CD4-positive, alpha-beta T cell (primary cell): ENCODE measurements around the gene SETBP1. TPM values are rescaled to one million over a fixed set of nuclear protein-coding genes. Genes with fewer than 3 reads are reported as not detected.

Source experiments
- ATAC-seq: fragments of 200-7000 bp; cut with Tn5 transposase; one replicate; pipeline ENCODE4 v1.10.0; 2022; ENCODE audit warnings: mild to moderate bottlenecking; ENCODE audit not compliant: poor library complexity
- CTCF ChIA-PET: fragments of 350-600 bp; sonication (Branson Sonifier 250); formaldehyde crosslinking; loops from one replicate; lab custom pipeline; 2021; ENCODE audit warnings: antibody characterized with exemption, inconsistent platforms; lab: Charles Lee
- POLR2A ChIA-PET: fragments of 350-600 bp; sonication (Branson Sonifier 250); formaldehyde crosslinking; loops from one replicate; lab custom pipeline; 2021; ENCODE audit warnings: antibody characterized with exemption, inconsistent platforms; lab: Charles Lee
- DNase-seq, 14 experiments: peaks; one replicate each; pipeline ENCODE4 v3.0.0-alpha.2; 2013 to 2020; ENCODE audit warnings: mixed read lengths in 2 of 14
- H3K27ac ChIP-seq, 2 donors: one replicate each; pipeline versions ENCODE4 v1.5.1 to v1.7.0; 2013; ENCODE audit warnings: low read length in 2 of 2, low read depth in 1 of 2, mild to moderate bottlenecking in 1 of 2
- H3K27me3 ChIP-seq, 2 experiments: 1 replicate in 1 of 2; 2 replicates in 1 of 2; pipeline versions ENCODE4 v1.6.1 to v1.7.0; 2013; ENCODE audit warnings: low read length in 2 of 2, control low read depth in 1 of 2, mild to moderate bottlenecking in 1 of 2, moderate library complexity in 1 of 2; ENCODE audit not compliant: insufficient read depth in 2 of 2, control insufficient read depth in 1 of 2
- H3K36me3 ChIP-seq: one replicate; pipeline ENCODE4 v1.6.1; 2013; ENCODE audit warnings: low read length, control low read depth; ENCODE audit not compliant: insufficient read depth
- H3K4me1 ChIP-seq: one replicate; pipeline ENCODE4 v1.6.1; 2013; ENCODE audit warnings: low read length, control low read depth; ENCODE audit not compliant: insufficient read depth
- H3K4me3 ChIP-seq: one replicate; pipeline ENCODE4 v1.5.1; 2013; ENCODE audit warnings: mild to moderate bottlenecking, low read length, moderate library complexity
- H3K9me3 ChIP-seq, 2 experiments: 1 replicate in 1 of 2; 2 replicates in 1 of 2; pipeline versions ENCODE4 v1.6.1 to v1.7.0; 2013; ENCODE audit warnings: low read length in 2 of 2, mild to moderate bottlenecking in 2 of 2, control low read depth in 1 of 2, moderate library complexity in 1 of 2; ENCODE audit not compliant: control insufficient read depth in 1 of 2, insufficient read depth in 1 of 2
- H3K27ac Mint-ChIP-seq: one replicate; pipeline ENCODE4 v1.8.0; 2020; ENCODE audit warnings: mixed read lengths
- H3K27me3 Mint-ChIP-seq: one replicate; pipeline ENCODE4 v1.8.0; 2021; ENCODE audit warnings: mixed read lengths
- H3K36me3 Mint-ChIP-seq: one replicate; pipeline ENCODE4 v1.8.0; 2021; ENCODE audit warnings: low read depth, mixed read lengths
- H3K4me1 Mint-ChIP-seq: one replicate; pipeline ENCODE4 v1.8.0; 2021; ENCODE audit warnings: low read depth, mixed read lengths
- H3K4me3 Mint-ChIP-seq: one replicate; pipeline ENCODE4 v1.8.0; 2020; ENCODE audit warnings: mild to moderate bottlenecking, mixed read lengths
- H3K9me3 Mint-ChIP-seq: one replicate; pipeline ENCODE4 v1.8.0; 2020; ENCODE audit warnings: mixed read lengths
- intact Hi-C, 2 experiments: fragments of 100-400 bp; cut with DNase I in 1 of 2; cut with micrococcal nuclease in 1 of 2; formaldehyde crosslinking; loops; one replicate each; pipeline versions ENCODE4 v1.15.1 to v1.9.0; 2023 to 2025; cut with DNase I, micrococcal nuclease
- total RNA-seq, 174 experiments: library from RNA in 2 of 174; stranded (reverse) in 2 of 174; gene quantifications; one replicate each; pipeline ENCODE4 v1.2.3 and lab custom pipeline; 2021 to 2026
- TF ChIP-seq, protein P1 (sequence below): fragments of 200-600 bp; IDR thresholded peaks from one replicate; pipeline ENCODE4 v1.8.0; 2022; ENCODE audit warnings: antibody characterized with exemption, mild to moderate bottlenecking

Gene SETBP1
- total RNA-seq, 2 experiments from 2014 or later: 0.25 to 0.41 TPM

GRCh38 chr18:44949967-44950366 is 269.3 kb downstream of the SETBP1 start:
- Histone ChIP-seq H3K27me3 (no peaks in the 10 kb centered on the region), H3K9me3 (peaks cover 0 to 4% of the 10 kb centered on the region in 2 experiments), H3K27ac (no peak overlapping the region), H3K36me3 (no peaks in the 10 kb centered on the region), H3K4me3 (no peak overlapping the region), H3K4me1 (no peaks in the 10 kb centered on the region)
- TF ChIP-seq, protein P1, sequence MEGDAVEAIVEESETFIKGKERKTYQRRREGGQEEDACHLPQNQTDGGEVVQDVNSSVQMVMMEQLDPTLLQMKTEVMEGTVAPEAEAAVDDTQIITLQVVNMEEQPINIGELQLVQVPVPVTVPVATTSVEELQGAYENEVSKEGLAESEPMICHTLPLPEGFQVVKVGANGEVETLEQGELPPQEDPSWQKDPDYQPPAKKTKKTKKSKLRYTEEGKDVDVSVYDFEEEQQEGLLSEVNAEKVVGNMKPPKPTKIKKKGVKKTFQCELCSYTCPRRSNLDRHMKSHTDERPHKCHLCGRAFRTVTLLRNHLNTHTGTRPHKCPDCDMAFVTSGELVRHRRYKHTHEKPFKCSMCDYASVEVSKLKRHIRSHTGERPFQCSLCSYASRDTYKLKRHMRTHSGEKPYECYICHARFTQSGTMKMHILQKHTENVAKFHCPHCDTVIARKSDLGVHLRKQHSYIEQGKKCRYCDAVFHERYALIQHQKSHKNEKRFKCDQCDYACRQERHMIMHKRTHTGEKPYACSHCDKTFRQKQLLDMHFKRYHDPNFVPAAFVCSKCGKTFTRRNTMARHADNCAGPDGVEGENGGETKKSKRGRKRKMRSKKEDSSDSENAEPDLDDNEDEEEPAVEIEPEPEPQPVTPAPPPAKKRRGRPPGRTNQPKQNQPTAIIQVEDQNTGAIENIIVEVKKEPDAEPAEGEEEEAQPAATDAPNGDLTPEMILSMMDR: no peak
- H3K36me3 Mint-ChIP-seq: no peaks in the 10 kb centered on the region
- H3K4me3 Mint-ChIP-seq: no peak overlapping the region
- no peaks in the 10 kb centered on the region for H3K4me1 Mint-ChIP-seq
- H3K27ac Mint-ChIP-seq: no peak overlapping the region
- intact Hi-C loops: no loop called here
- H3K27me3 Mint-ChIP-seq: no peaks in the 10 kb centered on the region
- DNase-seq: no peak
- POLR2A ChIA-PET: no interaction called here
- CTCF ChIA-PET: no interaction called here
- ATAC-seq: no peak
- no peaks in the 10 kb centered on the region for H3K9me3 Mint-ChIP-seq

- Histone ChIP-seq H3K4me3 (no peak overlapping the region), H3K36me3 (no peaks in the 10 kb centered on the region), H3K4me1 (no peaks in the 10 kb centered on the region), H3K9me3 (peaks cover 0 to 4% of the 10 kb centered on the region in 2 experiments), H3K27ac (no peak overlapping the region), H3K27me3 (no peaks in the 10 kb centered on the region)
- DNase-seq: no peak
- Mint-ChIP-seq H3K4me3 (no peak overlapping the region), H3K36me3 (no peaks in the 10 kb centered on the region), H3K27ac (no peak overlapping the region), H3K9me3 (no peaks in the 10 kb centered on the region), H3K27me3 (no peaks in the 10 kb centered on the region), H3K4me1 (no peaks in the 10 kb centered on the region)
- CTCF ChIA-PET: no interaction called here
- intact Hi-C loops: no loop called here
- TF ChIP-seq, protein P1: no peak
- no peak for ATAC-seq
- POLR2A ChIA-PET: no interaction called here
These were observed 270.1 kb downstream of the SETBP1 start for GRCh38 chr18:44950685-44951195.

- POLR2A ChIA-PET: no interaction called here
- Mint-ChIP-seq H3K27me3 (no peaks in the 10 kb centered on the region), H3K4me3 (no peak overlapping the region), H3K4me1 (no peaks in the 10 kb centered on the region), H3K27ac (no peak overlapping the region), H3K36me3 (no peaks in the 10 kb centered on the region), H3K9me3 (no peaks in the 10 kb centered on the region)
- no peak for ATAC-seq
- Histone ChIP-seq H3K4me3 (no peak overlapping the region), H3K36me3 (no peaks in the 10 kb centered on the region), H3K4me1 (no peaks in the 10 kb centered on the region), H3K9me3 (peaks cover 0 to 4% of the 10 kb centered on the region in 2 experiments), H3K27me3 (no peaks in the 10 kb centered on the region), H3K27ac (no peak overlapping the region)
- TF ChIP-seq, protein P1: no peak
- no peak for DNase-seq
- CTCF ChIA-PET: no interaction called here
- intact Hi-C loops: no loop called here
These were observed 271.1 kb downstream of the SETBP1 start for GRCh38 chr18:44951748-44952147.
